Fibroblast of peridontal ligament (primary cell): ENCODE data around the gene MKNK1.
"Not testable (repeated sequence)": the region's sequence is repeated elsewhere in the genome, so short reads cannot be mapped to it uniquely, and the experiment has no call there.

Source experiments
- DNase-seq: peaks from one replicate; pipeline ENCODE4 v3.0.0-alpha.2; 2010; ENCODE audit errors: extremely low read depth

MKNK1 gene

GRCh38 chr1:46603858-46604549 is at the start of gene MKNK1:
MKNK1 (minus strand) TSS chr1:46604268; CDS start chr1:46583327, 20,941 bp downstream.
- DNase-seq: peak; percentile 91

- DNase-seq: peak; percentile 25
Observed at GRCh38 chr1:46653405-46653958, 49.4 kb upstream of the MKNK1 start.

DNA sequence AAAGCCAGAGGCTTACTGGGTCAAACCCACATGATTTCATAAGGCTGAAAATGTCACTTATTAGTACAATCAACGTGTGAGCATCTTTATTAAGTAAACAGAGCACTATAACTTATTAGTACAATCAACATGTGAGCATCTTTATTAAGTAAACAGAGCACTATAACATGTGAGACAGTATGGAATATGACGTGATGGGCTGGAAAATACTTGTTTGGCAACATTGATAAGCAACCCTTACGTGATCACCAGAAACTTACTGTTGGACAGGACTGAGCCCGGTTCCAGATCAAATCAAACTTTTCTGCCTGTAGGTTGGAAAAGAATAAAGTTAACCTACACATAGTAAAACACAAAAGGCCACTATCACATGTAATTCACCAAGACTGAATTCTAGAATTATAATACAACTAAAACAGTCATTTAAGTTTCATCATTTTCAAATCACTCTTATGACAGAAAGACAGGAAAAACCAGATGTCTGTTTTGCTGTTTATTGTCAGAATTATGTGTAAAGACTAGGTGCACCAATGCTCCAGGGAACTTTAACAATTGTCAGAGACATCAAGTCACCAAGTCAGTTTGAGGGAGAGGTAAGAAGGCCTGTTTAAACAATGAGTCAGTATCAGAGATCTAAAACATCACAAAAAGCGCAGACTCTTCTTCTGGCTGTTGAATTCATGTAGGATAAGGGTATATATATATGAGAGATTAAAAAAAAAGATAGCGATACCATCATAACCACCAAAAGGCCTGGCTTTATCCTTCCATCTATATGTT is 48.4 kb upstream of the MKNK1 start:
- no peak for DNase-seq

GRCh38 chr1:46651152-46651551 is 47.1 kb upstream of the MKNK1 start:
- DNase-seq: not testable (repeated sequence)

DNA sequence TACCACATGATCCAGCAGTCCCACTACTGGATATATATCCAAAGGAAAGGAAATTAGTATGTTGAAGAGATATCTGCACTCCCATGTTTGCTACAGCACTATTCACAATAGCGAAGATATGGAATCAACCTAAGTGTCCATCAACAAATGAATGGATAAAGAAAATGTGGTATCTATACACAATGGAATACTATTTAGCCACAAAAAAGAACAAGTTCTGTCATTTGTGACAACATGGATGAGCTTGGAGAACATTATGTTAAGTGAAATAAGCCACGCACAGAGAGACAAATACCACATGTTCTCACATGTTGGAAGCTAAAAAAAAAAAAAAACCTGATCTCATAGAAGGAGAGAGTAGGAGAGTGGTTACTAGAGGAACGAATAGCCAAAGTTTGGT is 46.4 kb upstream of the MKNK1 start:
- no peak for DNase-seq

DNA sequence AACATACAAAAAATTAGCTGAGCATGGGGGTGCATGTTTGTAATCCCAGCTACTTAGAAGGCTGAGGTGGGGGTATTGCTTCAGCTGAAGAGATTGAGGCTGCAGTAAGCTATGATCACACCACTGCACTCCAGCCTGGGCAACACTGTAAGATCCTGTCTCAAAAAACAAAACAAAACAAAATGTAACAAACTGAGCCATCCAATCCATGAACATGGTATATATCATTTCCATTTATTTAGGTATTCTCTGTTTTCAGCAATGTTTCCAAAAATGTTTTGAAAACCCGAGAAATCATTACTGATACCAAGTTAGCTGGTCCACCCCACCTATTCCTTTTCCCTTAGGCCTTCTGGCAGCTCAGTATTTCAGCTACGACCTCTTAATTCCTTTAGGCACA is 45.7 kb upstream of the MKNK1 start:
- no peak for DNase-seq

DNA sequence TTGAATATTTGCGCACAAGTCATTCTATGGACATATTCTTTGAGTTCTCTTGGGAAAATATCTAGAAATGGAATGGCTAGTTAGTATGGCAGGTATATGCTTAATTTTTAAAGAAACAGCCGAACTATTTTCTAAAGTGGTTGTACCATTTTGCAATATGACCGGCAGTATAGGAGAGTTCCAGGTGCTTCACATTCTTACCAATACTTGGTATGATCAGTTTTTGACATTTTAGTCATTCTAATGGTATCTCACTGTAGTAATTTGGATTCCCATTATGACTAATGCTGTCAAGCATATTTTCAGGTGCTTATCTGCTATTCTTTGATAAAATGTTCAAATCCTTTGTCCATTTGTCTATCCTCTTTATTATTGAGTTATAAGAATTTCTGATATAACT is 43.5 kb upstream of the MKNK1 start:
- no peak for DNase-seq

GRCh38 chr1:46646844-46647243 is 42.8 kb upstream of the MKNK1 start:
- DNase-seq: no peak

GRCh38 chr1:46646331-46646730 is 42.3 kb upstream of the MKNK1 start:
- DNase-seq: no peak

DNA sequence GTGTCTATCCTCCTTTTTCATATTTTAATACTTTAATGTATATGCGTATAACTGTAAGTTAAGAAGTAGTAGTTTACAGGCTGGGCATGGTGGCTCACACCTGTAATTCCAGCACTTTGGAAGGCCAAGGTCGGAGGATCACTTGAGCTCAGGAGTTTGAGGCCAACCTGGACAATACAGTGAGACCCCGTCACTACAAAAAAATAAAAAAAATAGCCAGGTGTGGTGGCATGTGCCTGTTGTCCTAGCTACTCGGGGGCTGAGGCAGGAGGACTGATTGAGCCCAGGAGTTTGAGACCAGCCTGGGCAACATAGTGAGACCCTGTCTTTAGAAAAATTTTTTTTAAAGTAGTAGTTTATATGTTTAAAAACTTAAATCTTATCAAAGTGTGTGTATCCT is 41.7 kb upstream of the MKNK1 start:
- DNase-seq: no peak

GRCh38 chr1:46643368-46643775 is 39.3 kb upstream of the MKNK1 start:
- DNase-seq: peak; percentile 96

DNA sequence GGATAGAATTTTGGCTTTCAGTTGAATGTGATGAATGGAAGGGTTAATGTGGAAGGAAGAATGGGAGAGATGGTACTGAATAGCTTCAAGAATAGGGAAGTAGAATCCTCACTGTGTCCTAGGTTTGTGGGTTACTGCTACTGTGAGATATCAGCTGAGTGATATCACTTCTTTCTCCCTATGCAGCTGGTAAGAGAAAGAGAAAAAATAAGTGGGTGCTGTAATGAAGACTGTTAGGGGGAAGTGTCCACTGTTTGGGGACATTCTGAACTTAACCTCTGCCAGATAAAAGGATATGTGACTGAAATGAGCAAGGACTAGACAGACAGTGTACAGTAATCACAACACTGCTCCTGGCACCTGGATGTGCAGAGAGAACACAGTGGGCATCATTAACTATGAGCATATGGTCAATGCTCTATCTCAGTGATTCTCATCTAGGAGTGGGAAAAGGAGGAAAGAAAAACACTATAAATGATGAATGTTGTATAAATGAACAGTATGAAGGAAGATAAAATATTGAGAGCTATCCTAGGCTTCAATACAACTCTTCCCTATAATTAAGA is 38.1 kb upstream of the MKNK1 start:
- DNase-seq: no peak

DNA sequence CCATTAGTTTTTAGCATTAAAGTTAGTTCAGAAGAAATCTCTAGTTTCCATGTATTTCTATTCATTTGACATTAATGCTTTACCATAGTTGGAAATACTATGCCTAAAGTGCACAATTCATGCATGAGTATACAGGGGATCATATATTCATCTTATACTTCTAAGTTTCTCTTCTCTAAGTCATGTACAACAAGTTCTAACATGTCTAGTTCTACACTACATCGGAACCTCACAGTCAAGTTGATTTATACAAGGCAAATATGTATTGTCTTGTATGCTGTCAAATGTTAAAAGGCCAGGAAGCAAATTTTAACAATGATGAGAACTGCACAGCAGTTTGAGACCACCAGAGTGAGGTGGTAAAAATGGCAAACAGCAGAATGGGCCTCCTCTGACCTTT is 35.5 kb upstream of the MKNK1 start:
- no peak for DNase-seq

- DNase-seq: no peak
Observed at GRCh38 chr1:46638921-46639320, 34.9 kb upstream of the MKNK1 start.

- DNase-seq: no peak
Observed at GRCh38 chr1:46637444-46638083, 33.5 kb upstream of the MKNK1 start.

DNA sequence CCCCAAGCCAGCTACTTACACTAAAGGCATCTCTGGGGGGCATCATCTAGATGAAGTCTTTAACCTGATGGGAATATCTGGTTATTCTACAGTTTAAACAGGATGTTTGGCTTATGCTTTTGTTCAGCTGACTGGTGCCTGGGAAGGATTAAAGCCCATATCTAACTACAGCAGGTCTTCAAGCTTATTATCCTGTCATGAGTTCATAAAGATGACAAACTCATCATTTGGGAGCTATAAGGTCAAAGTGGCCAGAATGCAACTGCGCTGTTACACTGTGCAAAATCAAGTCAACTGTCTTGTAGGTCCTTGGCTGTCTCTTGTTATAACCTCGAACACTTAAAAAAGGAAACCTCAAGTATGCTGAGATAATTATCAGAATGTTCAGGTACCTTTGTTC is 31.1 kb upstream of the MKNK1 start:
- no peak for DNase-seq

DNA sequence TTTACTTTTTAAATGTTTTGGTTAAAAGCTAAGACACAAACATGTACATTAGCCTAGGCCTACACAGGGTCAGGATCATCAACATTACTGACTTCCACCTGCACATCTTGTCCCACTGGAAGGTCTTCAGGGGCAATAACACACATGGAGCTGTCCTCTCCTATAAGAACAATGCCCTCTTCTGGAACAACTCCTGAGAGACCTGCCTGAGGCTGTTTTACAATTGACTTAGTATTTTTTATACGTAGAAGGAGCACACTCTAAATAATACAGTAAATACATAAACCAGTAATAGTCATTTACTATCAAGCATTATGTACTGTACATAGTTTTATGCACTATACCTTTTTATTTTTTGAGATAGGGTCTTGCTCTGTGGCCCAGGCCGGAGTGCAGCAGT is 26.7 kb upstream of the MKNK1 start:
- no peak for DNase-seq

DNA sequence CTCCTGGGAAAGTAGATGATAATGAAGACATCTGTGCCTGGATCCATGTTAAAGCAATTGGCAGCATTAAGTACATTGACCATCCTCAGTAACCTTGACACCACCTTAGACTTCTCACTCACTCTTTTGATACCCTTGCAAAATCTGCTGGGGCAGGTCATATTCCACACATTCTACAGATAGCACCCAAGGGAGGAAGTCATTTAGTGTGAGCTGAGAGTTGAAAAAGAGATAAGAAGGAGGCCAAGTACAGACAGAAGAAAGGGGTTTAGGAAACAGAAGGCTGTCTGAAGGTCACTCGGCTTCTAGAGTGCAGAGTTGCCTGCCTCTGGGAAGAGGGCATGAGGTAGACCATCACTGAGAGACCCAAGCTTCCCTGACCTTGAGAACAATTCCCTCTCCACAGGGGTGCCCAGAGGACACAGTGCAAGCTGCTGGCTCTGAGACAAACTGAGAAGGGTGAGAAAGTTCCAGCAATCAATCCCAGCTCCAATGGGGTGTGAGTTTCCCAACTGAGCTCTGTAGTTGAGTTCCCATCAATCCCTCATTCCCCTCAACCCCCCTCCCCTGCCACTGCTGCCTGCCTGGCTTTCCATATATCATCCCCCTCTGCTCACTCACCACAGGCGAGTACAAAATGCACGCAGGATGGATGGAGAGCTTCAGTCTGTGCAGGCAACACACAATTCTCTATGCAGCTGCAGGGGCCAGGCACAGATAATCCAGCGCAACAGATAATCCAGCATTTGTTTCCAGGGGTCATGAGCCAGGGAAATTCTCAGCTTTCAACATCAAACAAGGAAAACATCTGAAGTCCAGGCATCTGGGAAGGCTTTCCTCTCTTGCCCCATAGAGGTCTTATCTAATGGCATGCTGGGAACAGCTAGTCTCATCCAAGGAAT is 19.9 kb upstream of the MKNK1 start:
- no peak for DNase-seq

GRCh38 chr1:46622344-46622743 is 18.3 kb upstream of the MKNK1 start:
- DNase-seq: peak; percentile 39

- DNase-seq: no peak
Observed at GRCh38 chr1:46621930-46622329, 17.9 kb upstream of the MKNK1 start.

GRCh38 chr1:46619656-46620258 is 15.7 kb upstream of the MKNK1 start:
- DNase-seq: no peak
